ENCODE data around the gene AMOTL1.

GRCh38 chr11:94897330-94897768, 129.2 kb downstream of the AMOTL1 start:
- TF ChIP-seq POLR2A (IDR thresholded peaks at IDR 0.05) = no peak
- TF ChIP-seq CTCF (IDR thresholded peaks at IDR 0.05 in 4 of 5, conservative IDR thresholded peaks at IDR 0.05 in 1 of 5) = peak; percentile 60 to 81 (median 67)
